HG03520 (cell line): ENCODE measurements around the gene RAB26.
"Not testable (repeated sequence)": the region's sequence is repeated elsewhere in the genome, so short reads cannot be mapped to it uniquely, and the experiment has no call there.

Source experiments
- ATAC-seq: cut with Tn5 transposase; IDR thresholded peaks from one replicate; pipeline ENCODE4 v1.9.1; 2021; ENCODE audit warnings: mild to moderate bottlenecking, moderate library complexity; ENCODE audit not compliant: unreplicated experiment

RAB26 gene

DNA sequence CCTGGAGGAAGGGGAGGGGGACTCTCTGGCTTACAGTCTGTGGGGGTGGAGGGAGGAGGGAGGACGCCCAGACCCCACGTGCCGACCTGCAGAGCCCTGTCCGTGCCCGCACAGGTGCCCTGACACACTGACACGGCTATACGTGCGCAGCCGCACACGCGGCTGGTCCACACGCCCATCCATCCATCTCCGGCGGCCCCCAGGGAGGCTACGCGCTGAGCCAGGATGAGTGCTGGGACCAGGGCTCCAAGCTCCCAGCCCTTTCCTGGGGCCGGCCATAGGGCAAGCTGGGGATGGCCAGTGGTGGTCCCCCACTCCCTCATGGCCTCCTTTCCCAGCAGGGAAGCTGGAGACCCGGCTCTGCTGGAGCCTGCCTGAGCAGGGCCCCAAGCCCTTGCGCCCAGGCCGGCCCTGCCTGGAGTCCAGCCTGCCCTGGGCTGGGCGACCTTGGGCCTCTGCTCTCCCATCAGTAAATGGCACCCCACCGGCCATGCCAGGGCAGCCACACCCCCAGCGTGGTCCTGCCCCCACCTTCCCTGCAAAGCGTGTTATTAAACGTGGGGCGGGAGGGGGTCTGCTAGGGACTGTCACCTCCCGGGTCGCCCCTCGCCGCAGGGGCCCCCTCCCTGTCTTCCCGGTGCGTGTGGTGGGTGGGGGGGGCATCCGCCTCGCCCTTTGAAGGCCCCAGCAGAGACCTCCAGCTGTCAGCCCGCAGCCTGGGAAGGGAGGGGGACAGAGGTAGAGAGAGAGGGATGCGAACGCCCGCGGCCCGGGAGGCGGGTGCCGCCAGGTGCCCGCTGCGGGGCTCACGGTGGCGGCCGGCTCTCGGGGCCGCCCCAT is 47.1 kb downstream of the RAB26 start:
- no peak for ATAC-seq

DNA sequence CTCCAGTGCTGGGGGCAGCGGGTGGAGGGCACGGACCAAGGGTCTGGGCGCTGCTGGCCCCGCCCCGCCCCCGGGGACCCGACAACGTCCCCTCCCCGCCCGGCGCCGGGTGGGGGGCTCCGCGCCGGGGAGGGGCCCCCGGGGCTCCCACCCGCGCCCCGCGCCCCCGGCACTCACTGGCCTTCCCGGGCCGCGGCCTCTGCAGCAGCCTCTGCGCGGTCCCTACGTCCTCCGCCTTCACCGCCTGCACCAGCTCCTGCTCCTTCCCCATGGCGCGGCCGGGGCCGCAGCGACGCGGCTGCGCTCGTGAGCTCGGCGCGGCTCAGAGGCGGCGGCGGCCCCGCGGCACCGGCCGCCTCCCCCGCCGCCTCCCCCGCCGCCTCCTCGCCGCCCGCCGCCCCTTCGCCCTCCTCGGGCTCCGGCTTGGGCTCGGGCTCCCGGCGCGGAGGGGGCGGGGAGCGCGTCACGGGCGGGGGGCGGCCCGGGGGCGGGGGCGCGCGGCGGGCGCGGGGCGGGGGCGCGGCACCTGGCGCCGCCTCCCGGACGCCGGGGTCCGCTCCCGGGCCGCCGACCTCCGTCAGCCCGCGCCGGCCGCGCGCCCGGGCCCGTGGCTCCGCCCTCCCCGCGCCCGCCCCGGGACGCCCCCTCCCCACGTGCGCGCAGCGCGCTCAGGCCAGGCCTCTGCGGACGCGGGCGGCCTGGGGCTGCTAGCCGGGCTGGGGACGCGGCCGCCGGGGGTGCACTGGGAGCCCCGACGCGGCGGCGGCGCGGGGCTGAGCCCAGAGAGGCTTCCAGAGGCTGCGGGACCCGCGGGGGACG is 47.9 kb downstream of the RAB26 start, which contains the start of gene CASKIN1:
Gene CASKIN1 (minus strand): TSS at position 444 of the 819 bp plus-strand sequence. CDS start 173 bp downstream, at position 271.
- ATAC-seq = no peak

DNA sequence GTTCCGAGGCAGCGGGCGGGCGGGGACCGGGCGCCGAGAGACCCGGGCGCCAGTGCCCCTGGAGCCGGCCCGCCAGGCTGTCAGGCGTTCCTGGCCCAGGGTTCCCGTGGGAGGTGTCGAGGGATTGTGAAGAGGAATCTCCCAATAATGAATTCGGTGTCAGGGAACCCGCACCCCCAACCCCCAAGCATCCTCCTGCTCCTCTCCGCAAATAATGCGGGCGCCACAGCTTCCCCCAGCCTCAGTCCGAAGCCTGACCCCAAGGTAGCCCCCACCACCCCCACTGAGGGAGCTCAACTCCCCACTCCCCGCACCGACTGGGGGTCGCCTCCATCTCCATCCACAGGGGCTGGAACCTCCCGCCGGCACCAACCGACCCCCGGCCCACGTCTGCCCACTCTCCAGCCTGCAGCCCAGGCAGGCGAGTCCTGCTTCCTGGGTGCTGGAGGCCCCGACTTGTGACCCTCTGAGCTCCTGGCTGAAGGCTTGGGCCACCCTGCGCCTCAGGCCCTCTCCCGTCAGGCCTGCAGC is 48.6 kb downstream of the RAB26 start:
- ATAC-seq = no peak

DNA sequence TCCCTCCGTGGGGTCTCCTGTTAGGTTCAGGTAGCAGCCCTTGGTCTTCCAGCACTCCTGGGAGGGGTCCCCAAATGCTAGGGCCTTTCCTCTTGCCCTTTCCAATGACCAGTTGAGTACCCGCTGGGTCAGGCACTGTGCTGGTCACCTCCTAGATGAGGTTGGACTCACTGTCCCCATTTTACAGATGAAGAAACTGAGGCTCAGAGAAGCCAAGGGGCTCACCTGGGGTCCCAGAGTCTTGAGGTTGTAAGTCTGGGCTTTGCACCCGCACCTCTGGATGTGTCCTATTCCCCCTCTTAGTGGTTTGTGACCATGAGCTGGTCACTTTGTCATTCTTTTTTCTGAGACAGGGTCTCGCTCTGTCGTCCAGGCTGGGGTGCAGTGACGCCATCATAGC is 49.3 kb downstream of the RAB26 start:
- ATAC-seq = no peak

DNA sequence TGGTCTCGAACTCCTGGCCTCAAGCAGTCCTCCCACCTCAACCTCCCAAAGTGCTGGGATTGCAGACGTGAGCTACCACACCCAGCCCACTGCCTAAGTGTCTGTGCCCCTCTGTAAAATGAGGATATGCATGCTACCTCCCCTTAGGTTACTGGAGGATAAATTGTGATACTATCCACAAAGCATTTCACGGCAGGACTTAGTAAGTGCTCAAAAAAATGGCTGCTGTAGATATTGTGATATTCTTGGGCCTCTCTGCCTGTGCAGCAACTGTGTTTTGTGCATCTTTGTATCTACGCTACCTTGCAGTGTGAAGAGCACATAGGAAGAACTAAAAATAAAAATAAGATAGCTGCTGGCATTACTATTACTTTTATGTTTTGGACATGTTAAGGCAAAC is 49.9 kb downstream of the RAB26 start:
- no peak for ATAC-seq

DNA sequence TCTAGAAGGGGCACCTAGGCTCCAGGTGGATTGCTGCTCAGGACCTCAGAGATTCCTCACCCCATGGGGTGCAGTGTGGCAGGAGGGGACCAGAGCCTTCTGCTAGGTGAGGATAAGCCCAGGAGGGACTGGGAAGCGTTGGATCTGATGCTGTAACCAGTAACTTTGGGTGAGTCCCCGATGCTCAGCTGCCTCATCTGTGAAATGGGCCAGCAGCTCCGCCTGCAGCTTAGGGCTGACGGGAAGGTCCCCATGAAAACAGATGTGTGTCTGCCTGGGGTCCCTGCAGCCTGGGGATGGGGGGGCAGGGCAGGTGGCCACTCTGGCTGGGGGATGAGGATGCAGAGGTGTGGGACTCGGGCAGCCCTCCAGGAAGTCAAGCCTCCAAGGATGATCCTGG is 50.7 kb downstream of the RAB26 start:
- no peak for ATAC-seq

DNA sequence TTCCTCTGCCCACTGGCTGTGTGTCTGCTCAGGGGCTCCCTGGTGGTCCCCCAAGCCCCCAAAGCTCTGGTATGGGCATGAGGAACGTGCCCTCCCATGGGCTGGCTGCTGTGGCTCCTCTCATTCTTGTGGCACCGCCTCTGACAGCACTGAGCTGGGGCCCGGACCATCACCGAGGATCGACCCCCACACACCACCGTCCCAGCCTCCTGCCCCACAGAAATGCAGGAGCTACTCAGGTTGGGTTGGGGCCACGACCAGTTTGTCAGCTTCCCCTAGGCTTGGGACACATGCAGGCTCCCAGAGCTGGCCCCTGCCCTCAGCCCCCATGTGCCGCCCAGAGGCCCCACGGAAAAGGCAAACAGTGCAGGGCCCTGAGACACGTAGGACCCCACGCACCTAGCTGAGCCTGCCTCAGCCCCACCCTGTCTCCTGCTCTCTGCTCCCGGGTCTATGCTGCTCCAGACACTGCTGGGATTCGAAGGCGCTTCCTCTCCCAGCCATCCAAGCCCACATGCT is 51.3 kb downstream of the RAB26 start:
- no peak for ATAC-seq

DNA sequence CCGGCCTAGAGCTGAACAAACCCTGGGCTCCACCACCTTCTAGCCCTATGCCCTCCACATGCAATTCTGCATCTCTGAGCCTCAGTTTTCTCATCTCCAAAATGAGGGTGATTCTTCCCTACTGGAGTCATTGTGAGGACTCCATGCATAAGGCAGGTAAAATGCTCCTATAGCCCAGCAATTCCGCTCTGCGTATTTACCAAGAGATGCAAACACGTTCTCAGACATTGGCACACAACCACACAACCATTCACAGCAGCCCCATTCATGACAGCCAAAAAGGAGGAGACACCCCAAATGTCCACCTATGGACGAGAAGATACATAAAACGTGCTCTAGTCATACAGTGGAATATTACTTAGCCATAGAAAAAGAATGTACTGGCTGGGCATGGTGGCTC is 51.9 kb downstream of the RAB26 start:
- ATAC-seq = no peak

DNA sequence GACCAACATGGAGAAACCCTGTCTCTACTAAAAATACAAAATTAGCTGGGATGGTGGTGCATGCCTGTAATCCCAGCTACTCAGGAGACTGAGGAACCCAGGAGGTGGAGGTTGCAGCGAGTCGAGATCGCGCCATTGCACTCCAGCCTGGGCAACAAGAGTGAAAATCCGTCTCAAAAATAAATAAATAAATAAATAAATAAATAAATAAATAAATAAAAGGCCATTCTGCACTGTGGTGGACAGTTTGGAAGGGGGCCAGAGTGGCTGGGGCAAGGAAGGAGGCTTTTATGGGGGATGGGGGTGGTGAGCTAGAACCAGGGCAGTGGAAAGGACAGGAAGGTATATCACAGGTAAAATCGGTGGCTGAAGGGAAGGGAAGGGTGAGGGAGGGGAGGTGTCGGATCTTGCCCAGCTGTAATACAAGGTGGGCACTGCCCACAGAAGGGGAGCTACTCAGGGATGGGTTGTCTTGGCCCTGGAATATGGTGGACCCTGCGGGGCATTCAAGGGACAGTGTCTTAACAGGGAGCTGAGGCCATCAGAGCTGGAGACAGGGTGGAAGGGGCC is 54.8 kb downstream of the RAB26 start:
- not testable (repeated sequence) for ATAC-seq
